AG04449 (cell line): Measurements from ENCODE around the gene SGPL1.

Experiments used
- CTCF ChIA-PET: fragments of 350-600 bp; formaldehyde crosslinking; extraction: SDS; loops from one replicate; lab custom pipeline; 2021; ENCODE audit warnings: antibody characterized with exemption; lab: Yijun Ruan, JAX
- POLR2A ChIA-PET: fragments of 400-600, 350-600 bp; formaldehyde crosslinking; extraction: SDS; loops from one replicate; lab custom pipeline; 2020; ENCODE audit warnings: antibody characterized with exemption, inconsistent platforms; lab: Yijun Ruan, JAX
- DNase-seq: peaks from one replicate; pipeline ENCODE4 v3.0.0-alpha.2; 2010; ENCODE audit warnings: low read depth, low spot score
- H3K4me3 ChIP-seq: 2 replicates; pipeline ENCODE4 v1.5.1; 2011; ENCODE audit warnings: low read depth, mild to moderate bottlenecking, control low read depth, low read length
- TF ChIP-seq, protein P1 (sequence below): IDR thresholded peaks from one replicate; pipeline ENCODE4 v1.5.1; 2011; ENCODE audit warnings: mild to moderate bottlenecking, moderate library complexity, low read length, control low read depth, inconsistent platforms; ENCODE audit not compliant: insufficient read depth; ENCODE audit errors: missing control alignments

Gene SGPL1

DNA sequence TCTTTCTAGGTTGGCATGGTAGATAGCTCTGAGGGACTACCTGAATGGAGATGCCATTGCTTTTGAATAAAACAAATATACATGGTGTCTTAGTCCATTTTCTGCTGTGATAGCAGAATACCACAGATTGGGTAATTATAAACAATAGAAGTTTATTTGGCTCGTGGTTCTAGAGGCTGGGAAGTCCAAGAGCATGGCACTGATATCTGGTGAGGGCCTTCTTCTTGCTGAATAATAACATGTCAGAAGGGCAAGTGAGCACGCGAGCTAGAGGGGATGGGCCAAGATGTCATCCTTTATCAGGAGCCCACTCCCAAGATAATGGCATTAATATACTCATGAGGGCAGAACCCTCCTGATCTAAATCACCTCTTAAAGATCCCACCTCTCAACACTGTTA lies 21.9 kb downstream of the SGPL1 start:
- no peak overlapping the region for H3K4me3 ChIP-seq
- CTCF ChIA-PET: interaction anchor here (1.0 to 3.1 kb wide), 4 partner anchors 9 to 287 kb away, joined by 3 to 12 read pairs (median 4); no protein-coding TSS in a partner anchor
- POLR2A ChIA-PET: interaction anchor here (0.9 kb wide), 1 partner anchor 12 kb away, joined by 4 read pairs; no protein-coding TSS in a partner anchor
- TF ChIP-seq, protein P1, sequence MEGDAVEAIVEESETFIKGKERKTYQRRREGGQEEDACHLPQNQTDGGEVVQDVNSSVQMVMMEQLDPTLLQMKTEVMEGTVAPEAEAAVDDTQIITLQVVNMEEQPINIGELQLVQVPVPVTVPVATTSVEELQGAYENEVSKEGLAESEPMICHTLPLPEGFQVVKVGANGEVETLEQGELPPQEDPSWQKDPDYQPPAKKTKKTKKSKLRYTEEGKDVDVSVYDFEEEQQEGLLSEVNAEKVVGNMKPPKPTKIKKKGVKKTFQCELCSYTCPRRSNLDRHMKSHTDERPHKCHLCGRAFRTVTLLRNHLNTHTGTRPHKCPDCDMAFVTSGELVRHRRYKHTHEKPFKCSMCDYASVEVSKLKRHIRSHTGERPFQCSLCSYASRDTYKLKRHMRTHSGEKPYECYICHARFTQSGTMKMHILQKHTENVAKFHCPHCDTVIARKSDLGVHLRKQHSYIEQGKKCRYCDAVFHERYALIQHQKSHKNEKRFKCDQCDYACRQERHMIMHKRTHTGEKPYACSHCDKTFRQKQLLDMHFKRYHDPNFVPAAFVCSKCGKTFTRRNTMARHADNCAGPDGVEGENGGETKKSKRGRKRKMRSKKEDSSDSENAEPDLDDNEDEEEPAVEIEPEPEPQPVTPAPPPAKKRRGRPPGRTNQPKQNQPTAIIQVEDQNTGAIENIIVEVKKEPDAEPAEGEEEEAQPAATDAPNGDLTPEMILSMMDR: no peak
- no peak for DNase-seq

DNA sequence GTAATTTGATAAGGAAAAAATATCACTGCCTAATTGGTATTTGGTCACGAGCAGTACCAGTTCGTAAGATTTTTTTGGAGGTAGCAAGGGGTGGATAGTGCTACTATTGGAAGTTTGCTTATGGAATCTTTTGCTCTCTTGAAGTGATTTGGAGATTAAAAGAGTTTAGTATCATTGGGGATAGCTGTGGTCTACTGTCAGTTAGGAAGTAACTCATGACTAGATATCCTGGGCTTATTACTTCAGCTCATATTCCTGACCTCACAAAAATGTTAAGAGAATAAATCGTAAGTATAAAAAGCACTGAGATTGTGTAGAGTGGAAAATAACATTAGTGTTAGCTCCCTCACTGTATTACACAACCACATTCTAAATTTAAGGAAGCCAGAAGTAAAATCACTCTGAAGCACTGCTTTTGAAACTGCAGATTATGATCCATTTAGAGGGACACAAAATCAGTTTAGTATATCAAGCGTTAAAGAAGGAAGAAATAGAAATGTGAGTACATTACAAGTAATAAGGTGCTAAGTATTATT lies 22.6 kb downstream of the SGPL1 start:
- DNase-seq: no peak
- H3K4me3 ChIP-seq: no peak overlapping the region
- TF ChIP-seq, protein P1: no peak
- ChIA-PET CTCF (interaction anchor here (0.9 to 3.1 kb wide), 6 partner anchors 8 to 288 kb away, joined by 3 to 12 read pairs (median 3); no protein-coding TSS in a partner anchor), POLR2A (interaction anchor here (0.9 kb wide), 1 partner anchor 11 kb away, joined by 4 read pairs; no protein-coding TSS in a partner anchor)

DNA sequence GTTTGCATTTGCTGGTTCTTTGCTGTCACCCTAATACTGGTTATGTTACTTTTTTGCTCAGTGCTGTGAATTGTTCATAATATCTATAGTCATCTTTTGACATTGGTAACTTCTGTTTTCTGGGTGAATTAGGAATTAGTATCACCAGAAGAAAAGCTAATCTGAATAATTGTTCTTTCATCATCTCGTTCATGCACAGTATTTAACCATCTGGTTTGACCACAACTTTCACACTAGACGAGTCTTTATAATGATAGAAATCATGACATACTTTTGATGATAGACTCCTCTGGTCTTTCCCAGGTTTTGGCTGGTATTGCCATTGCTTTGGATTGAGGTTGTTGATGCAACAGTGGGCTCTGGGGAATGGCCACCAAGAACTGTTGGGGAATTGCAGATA lies 25.1 kb downstream of the SGPL1 start:
- ChIA-PET CTCF (interaction anchor here (1.0 kb wide), 1 partner anchor 24 kb away, joined by 4 read pairs; no protein-coding TSS in a partner anchor), POLR2A (no interaction called here)
- TF ChIP-seq, protein P1: no peak
- DNase-seq: no peak
- no peak overlapping the region for H3K4me3 ChIP-seq

DNA sequence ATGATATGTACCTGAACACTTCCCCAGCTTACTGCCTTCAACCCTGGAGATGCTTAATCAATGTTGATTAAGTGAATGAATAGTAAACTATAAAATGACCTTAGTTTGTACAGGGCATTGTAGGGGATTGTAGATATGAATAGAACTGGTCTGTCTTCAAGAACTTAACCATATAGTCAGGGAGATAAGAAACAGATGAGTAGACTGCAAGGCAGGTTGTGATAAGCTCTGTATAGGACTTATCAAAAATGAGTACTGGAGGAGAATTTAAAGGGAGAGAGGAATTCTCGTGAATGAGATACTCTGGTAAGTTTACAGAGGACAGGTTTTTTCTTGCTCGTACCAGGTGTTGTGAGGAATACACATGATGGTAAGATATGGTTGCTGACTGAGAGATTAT lies 27.6 kb downstream of the SGPL1 start:
- DNase-seq: no peak
- POLR2A ChIA-PET: no interaction called here
- no peak overlapping the region for H3K4me3 ChIP-seq
- CTCF ChIA-PET: interaction anchor here (0.9 to 1.0 kb wide), 3 partner anchors 11 to 37 kb away, joined by 3 read pairs; partner anchors contain the start of gene SGPL1
- TF ChIP-seq, protein P1: no peak

DNA sequence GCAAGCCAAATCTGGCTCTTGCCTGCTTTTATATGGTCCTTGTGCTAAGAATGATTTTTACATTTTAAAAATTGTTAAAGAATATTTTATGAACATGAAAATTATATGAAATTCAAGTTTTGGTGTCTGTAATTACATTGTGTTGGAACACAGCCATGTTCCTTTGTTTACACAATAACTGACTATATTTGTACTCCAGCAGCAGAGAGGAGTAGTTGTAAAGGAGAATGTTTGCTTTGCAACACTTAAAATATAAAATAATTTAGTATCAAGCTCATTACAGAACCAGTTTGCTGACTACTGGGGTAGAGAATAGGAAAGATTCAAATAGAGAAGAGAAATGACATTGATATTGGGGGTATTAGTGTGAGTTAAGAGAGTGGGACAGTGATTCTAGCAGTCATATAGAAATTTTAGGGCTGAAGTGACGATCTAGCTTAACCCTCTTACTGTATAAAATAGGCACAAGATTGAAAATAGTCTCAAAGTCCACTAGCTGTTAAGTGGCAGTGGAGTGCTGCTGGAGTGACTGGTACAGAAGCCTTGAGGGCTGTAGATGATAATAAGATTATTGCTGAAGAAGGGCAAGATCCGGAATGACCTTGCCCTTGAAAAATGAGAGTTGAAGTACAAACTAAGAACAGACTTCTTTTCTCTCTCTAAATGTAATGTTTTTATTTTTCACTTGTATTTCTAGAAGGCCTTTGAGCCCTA lies 28.2 kb downstream of the SGPL1 start:
- ChIA-PET POLR2A (no interaction called here), CTCF (interaction anchor here (0.9 to 1.0 kb wide), 3 partner anchors 12 to 37 kb away, joined by 3 read pairs; partner anchors contain the start of gene SGPL1)
- no peak for DNase-seq
- H3K4me3 ChIP-seq: no peak overlapping the region
- TF ChIP-seq, protein P1: no peak

DNA sequence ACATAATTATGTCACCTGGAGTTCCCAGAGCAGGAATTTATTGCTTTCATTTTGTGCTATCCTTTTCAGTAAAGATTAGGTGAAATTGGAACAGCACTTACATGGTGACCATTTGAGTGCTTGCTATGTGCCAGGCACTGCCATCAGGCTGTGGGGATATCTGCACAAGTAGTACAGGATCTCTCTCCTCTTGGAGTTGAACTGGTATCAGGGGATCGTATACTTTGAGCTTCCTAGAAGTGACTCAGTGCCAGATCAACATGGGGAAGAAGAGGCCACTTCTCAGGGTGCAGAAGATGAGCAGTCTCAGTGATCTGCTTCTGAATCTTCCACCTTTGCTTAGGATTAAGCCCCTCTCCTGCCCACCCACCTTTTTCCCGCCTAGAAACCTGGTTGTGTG lies 29.5 kb downstream of the SGPL1 start:
- ChIA-PET POLR2A (no interaction called here), CTCF (interaction anchor here (1.3 to 2.8 kb wide), 3 partner anchors 10 to 296 kb away, joined by 3 to 8 read pairs (median 3); no protein-coding TSS in a partner anchor)
- H3K4me3 ChIP-seq: no peak overlapping the region
- DNase-seq: no peak
- TF ChIP-seq, protein P1: no peak
